PC-3 (cell line): ENCODE data around the gene VAMP8. TPM values are rescaled to one million over a fixed set of nuclear protein-coding genes. Genes with fewer than 3 reads are reported as not detected.
"Not testable (repeated sequence)": the region's sequence is repeated elsewhere in the genome, so short reads cannot be mapped to it uniquely, and the experiment has no call there.

ENCODE experiments used
- ATAC-seq: fragments of 200-7000 bp; cut with Tn5 transposase; 2 replicates; pipeline ENCODE4 v1.9.1; 2020; ENCODE audit warnings: mild to moderate bottlenecking, moderate library complexity
- BruUV-seq: library from RNA; stranded (reverse); fragments of 400-500 nt; replicated peaks from 2 replicates; lab custom pipeline; 2021; lab: Mats Ljungman, UMichigan
- CTCF ChIA-PET: fragments of 300-600 bp; sonication (Branson Sonifier 250); formaldehyde crosslinking; loops from one replicate; lab custom pipeline; 2022; ENCODE audit warnings: antibody characterized with exemption; lab: Charles Lee
- POLR2A ChIA-PET: fragments of 300-600 bp; sonication (Branson Sonifier 250); formaldehyde crosslinking; loops from one replicate; lab custom pipeline; 2022; ENCODE audit warnings: antibody characterized with exemption; ENCODE audit not compliant: unreplicated experiment; lab: Charles Lee
- DNase-seq: peaks from one replicate; pipeline ENCODE4 v3.0.0-alpha.2; 2015
- H2AFZ ChIP-seq: fragments of 300-600 bp; sonication (generic); 2 replicates; pipeline ENCODE4 v1.6.0; 2016; ENCODE audit warnings: antibody characterized with exemption, low read length
- H3F3A ChIP-seq: fragments of 300-600 bp; sonication (generic); one replicate; pipeline ENCODE4 v1.6.0; 2017; ENCODE audit warnings: antibody characterized with exemption, low read length, control low read depth, mild to moderate bottlenecking; ENCODE audit not compliant: unreplicated experiment
- H3K27ac ChIP-seq: fragments of 300-600 bp; sonication (generic); 2 replicates; pipeline ENCODE4 v1.5.1; 2016; ENCODE audit warnings: mild to moderate bottlenecking, low read length
- H3K27me3 ChIP-seq: fragments of 300-600 bp; sonication (generic); 2 replicates; pipeline ENCODE4 v1.6.1; 2016; ENCODE audit warnings: low read length, mixed read lengths
- H3K36me3 ChIP-seq: fragments of 300-600 bp; sonication (generic); 2 replicates; pipeline ENCODE4 v1.6.1; 2016; ENCODE audit warnings: low read depth, mixed run types, low read length, mixed read lengths
- H3K4me1 ChIP-seq: fragments of 300-600 bp; sonication (generic); 2 replicates; pipeline ENCODE4 v1.5.1; 2016; ENCODE audit warnings: low read length; ENCODE audit not compliant: insufficient read depth
- H3K4me2 ChIP-seq: fragments of 300-600 bp; sonication (generic); 2 replicates; pipeline ENCODE4 v1.6.0; 2016; ENCODE audit warnings: low read length
- H3K4me3 ChIP-seq: fragments of 300-600 bp; sonication (generic); 2 replicates; pipeline ENCODE4 v1.5.1; 2016; ENCODE audit warnings: mild to moderate bottlenecking, low read length, mixed read lengths
- H3K79me2 ChIP-seq: fragments of 300-600 bp; sonication (generic); 2 replicates; pipeline ENCODE4 v1.6.1; 2017; ENCODE audit warnings: low read length, mixed read lengths
- H3K9ac ChIP-seq: fragments of 300-600 bp; sonication (generic); 2 replicates; pipeline ENCODE4 v1.6.0; 2016; ENCODE audit warnings: mild to moderate bottlenecking, low read length
- H3K9me2 ChIP-seq: fragments of 300-600 bp; sonication (generic); replicated peaks from 2 replicates; pipeline ENCODE4 v1.6.1; 2016; ENCODE audit warnings: mixed run types, low read length, mixed read lengths
- H3K9me3 ChIP-seq: fragments of 300-600 bp; sonication (generic); 2 replicates; pipeline ENCODE4 v1.6.1; 2016; ENCODE audit warnings: low read length, mixed read lengths
- H4K20me1 ChIP-seq: fragments of 300-600 bp; sonication (generic); 2 replicates; pipeline ENCODE4 v1.6.1; 2016; ENCODE audit warnings: low read length, mixed read lengths
- EZH2 ChIP-seq: fragments of 300-600 bp; sonication (generic); IDR thresholded peaks from one replicate; pipeline ENCODE4 v1.6.1; 2017; ENCODE audit warnings: antibody characterized with exemption, mild to moderate bottlenecking, low read length; ENCODE audit not compliant: unreplicated experiment
- EZH2phosphoT487 ChIP-seq: fragments of 300-600 bp; sonication (generic); IDR thresholded peaks from 2 replicates; pipeline ENCODE4 v1.6.1; 2018; ENCODE audit warnings: mild to moderate bottlenecking, antibody characterized with exemption, low read length, borderline replicate concordance
- intact Hi-C: fragments of 100-400 bp; cut with micrococcal nuclease; formaldehyde crosslinking; loops from 2 replicates; pipeline ENCODE4 v1.9.0; 2023
- total RNA-seq: library from RNA; depleted of rRNA; stranded (reverse); fragments of >200 nt; gene quantifications from 2 replicates; pipeline ENCODE4 v1.2.3, GENCODE V29; 2014
- TF ChIP-seq, protein P1 (sequence below): fragments of 300-600 bp; sonication (generic); conservative IDR thresholded peaks from 2 replicates; pipeline ENCODE4 v1.5.1; 2017; ENCODE audit warnings: antibody characterized with exemption, low read depth, mild to moderate bottlenecking, low read length

VAMP8 gene
- total RNA-seq, 1 experiment from 2014 or later: 142 TPM

DNA sequence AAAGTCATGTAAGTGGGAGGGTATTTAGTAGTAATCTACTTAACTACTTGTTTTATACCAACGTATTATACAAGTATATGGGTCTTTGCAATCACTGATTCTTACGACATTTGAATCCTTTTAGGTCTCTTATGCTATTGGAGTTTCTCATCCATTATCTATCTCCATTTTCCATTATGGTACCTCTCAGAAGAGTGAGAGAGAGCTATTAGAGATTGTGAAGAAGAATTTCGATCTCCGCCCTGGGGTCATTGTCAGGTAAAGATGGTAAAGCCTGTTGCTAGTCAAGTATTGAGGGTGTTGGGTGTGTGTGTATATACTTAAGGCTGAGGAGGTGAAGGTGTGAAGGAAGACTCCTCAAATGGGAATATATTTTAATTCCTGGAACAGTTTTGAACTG, 34.6 kb upstream of the VAMP8 start:
- Histone ChIP-seq H2AFZ (no peak overlapping the region), H3K27me3 (no peaks in the 10 kb centered on the region), H3K4me3 (peak overlapping the region; percentile 95), H4K20me1 (peaks cover 63% of the 10 kb centered on the region), H3K27ac (no peak overlapping the region), H3K9ac (no peak overlapping the region), H3K9me3 (no peaks in the 10 kb centered on the region), H3K4me1 (peaks cover 22% of the 10 kb centered on the region), H3K79me2 (peaks cover 54% of the 10 kb centered on the region), H3K9me2 (no peaks in the 10 kb centered on the region), H3K36me3 (peaks cover 58% of the 10 kb centered on the region), H3K4me2 (peak overlapping the region; percentile 99), H3F3A (peaks cover 71% of the 10 kb centered on the region)
- intact Hi-C loops: no loop called here
- POLR2A ChIA-PET: no interaction called here
- CTCF ChIA-PET: no interaction called here
- BruUV-seq: no TSS peak
- TF ChIP-seq EZH2 (no peak), EZH2phosphoT487 (no peak)
- TF ChIP-seq, protein P1, sequence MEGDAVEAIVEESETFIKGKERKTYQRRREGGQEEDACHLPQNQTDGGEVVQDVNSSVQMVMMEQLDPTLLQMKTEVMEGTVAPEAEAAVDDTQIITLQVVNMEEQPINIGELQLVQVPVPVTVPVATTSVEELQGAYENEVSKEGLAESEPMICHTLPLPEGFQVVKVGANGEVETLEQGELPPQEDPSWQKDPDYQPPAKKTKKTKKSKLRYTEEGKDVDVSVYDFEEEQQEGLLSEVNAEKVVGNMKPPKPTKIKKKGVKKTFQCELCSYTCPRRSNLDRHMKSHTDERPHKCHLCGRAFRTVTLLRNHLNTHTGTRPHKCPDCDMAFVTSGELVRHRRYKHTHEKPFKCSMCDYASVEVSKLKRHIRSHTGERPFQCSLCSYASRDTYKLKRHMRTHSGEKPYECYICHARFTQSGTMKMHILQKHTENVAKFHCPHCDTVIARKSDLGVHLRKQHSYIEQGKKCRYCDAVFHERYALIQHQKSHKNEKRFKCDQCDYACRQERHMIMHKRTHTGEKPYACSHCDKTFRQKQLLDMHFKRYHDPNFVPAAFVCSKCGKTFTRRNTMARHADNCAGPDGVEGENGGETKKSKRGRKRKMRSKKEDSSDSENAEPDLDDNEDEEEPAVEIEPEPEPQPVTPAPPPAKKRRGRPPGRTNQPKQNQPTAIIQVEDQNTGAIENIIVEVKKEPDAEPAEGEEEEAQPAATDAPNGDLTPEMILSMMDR: no peak
- DNase-seq: no peak
- no peak for ATAC-seq

DNA sequence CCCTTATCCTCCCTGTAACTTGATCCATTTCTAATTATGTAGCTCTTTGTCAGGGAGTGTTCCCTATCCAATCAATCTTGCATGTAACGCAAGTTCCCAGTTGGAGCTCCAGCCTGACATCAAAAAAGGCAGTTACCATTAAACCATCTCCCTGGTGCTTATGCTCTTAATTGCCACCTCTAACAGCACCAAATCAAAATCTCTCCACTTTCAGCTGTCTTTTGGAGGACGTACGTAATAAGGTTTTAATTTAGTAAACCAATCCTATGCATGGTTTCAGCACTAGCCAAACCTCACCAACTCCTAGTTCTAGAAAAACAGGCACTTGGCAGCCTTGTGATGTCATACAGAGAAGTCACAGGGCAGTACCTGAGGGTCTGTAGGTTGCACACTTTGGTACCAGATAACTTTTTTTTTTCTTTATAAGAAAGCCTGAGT, 33.1 kb upstream of the VAMP8 start:
- BruUV-seq, intact Hi-C loops, H3K9me2 ChIP-seq, H3K4me2 ChIP-seq, DNase-seq, H3K4me3 ChIP-seq, H3K27me3 ChIP-seq, H2AFZ ChIP-seq, ATAC-seq, H3K9me3 ChIP-seq, H3K9ac ChIP-seq, H3K27ac ChIP-seq: not testable (repeated sequence)
- ChIA-PET POLR2A (interaction anchor here (0.6 kb wide), 3 partner anchors 123 to 174 kb away, joined by 3 to 9 read pairs (median 5); no protein-coding TSS in a partner anchor), CTCF (interaction anchor here (0.7 kb wide), 1 partner anchor 175 kb away, joined by 5 read pairs; no protein-coding TSS in a partner anchor)
- H3K36me3 ChIP-seq: peaks cover 58% of the 10 kb centered on the region
- peaks cover 41% of the 10 kb centered on the region for H3K79me2 ChIP-seq
- H4K20me1 ChIP-seq: peaks cover 61% of the 10 kb centered on the region
- H3K4me1 ChIP-seq: peaks cover 17% of the 10 kb centered on the region
- H3F3A ChIP-seq: peaks cover 77% of the 10 kb centered on the region

DNA sequence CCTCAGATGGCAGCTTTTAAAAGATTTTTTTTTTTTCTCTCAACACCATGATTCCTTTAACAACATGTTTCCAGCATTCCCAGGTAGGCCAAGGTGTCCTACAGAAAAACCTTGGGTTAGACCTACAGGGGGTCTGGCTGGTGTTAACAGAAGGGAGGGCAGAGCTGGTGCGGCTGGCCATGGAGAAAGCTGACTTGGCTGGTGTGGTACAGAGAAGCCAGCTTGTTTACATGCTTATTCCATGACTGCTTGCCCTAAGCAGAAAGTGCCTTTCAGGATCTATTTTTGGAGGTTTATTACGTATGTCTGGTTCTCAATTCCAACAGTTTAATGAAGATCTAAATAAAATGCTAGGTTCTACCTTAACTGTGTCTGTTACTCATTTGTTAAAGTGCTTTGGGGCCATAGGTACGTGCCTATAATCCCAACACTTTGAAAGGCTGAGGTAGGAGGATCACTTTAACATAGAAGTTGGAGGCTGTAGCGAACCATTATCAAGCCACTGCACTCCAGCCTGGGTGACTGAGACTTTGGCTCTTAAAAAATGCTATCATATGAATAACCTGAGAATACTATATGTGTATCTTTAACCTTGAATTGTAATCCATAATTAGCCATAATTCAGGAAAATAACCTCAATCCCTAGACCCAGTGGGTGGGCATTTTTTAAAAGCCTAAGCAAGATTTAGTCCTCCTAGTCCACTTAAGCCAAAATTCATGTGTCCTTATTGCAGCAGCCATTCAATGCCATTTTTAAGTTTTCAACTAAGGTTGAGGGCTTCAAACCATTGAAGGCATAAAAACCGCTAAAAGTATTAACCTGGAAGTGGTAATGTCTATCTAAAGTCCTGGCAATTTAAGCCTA, 32.2 kb upstream of the VAMP8 start:
- H3K4me2 ChIP-seq, DNase-seq, H3K4me3 ChIP-seq, H3K9me2 ChIP-seq, intact Hi-C loops, H2AFZ ChIP-seq, H3K9me3 ChIP-seq, ATAC-seq, H3K9ac ChIP-seq, BruUV-seq, H3K27me3 ChIP-seq: not testable (repeated sequence)
- Histone ChIP-seq H3K36me3 (peaks cover 51% of the 10 kb centered on the region), H3K79me2 (peaks cover 32% of the 10 kb centered on the region), H3K4me1 (peaks cover 26% of the 10 kb centered on the region), H4K20me1 (peaks cover 52% of the 10 kb centered on the region), H3K27ac (peak overlapping the region; percentile 1; the same call in 1 of the 2 replicates), H3F3A (peaks cover 74% of the 10 kb centered on the region)
- POLR2A ChIA-PET: interaction anchor here (0.6 kb wide), 3 partner anchors 137 to 175 kb away, joined by 3 to 9 read pairs (median 5); no protein-coding TSS in a partner anchor
- CTCF ChIA-PET: interaction anchor here (0.7 kb wide), 1 partner anchor 176 kb away, joined by 5 read pairs; no protein-coding TSS in a partner anchor
